ENCODE measurements around the gene RPS26.

GRCh38 chr12:56020423-56021184, 21.1 kb upstream of the RPS26 start, which contains the start of gene IKZF4:
- TF ChIP-seq CTCF (IDR thresholded peaks at IDR 0.05): no peak
- TF ChIP-seq SIN3A (IDR thresholded peaks at IDR 0.05; ENCODE audit: borderline replicate concordance, insufficient read depth, low read depth, low read length): no peak
- TF ChIP-seq TCF7L2 (IDR thresholded peaks at IDR 0.05; ENCODE audit: low read depth, low read length): no peak
- no peak for TF ChIP-seq REST (IDR thresholded peaks at IDR 0.05; ENCODE audit: insufficient read depth in 1 of 2, low read depth in 2 of 2, low read length in 1 of 2)
